ENCODE results near the gene EFCAB9.
A peak's percentile ranks its signal among the peaks of the same experiment; 100 is the strongest.

Gene EFCAB9

GRCh38 chr5:172166030-172166826 lies 27.7 kb upstream of the EFCAB9 start:
- DNase-seq (ENCODE audit: low spot score) = no peak

DNA sequence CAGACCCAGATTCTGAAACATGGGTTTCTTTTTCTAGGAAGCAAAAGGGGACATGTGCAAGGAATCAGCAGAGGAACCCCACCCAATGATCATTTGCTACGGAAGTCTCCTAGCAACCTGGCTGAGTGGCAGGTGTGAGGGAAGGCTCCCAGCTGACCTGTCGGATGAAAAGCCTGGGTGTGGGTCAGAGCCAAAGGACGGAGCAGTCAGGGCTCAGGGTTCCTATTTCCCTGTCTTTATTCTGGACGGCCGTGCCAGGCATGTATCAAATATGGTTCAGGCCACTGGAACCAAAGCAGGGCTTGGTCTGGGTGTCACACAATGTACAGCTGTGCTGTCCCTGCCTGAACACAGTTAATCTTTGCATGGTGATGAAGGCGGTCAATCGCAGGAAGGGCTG lies 26.1 kb upstream of the EFCAB9 start:
- DNase-seq (ENCODE audit: low spot score) = no peak

- no peak for DNase-seq (ENCODE audit: low spot score)
These were observed 25.7 kb upstream of the EFCAB9 start for GRCh38 chr5:172168311-172168710.

DNA sequence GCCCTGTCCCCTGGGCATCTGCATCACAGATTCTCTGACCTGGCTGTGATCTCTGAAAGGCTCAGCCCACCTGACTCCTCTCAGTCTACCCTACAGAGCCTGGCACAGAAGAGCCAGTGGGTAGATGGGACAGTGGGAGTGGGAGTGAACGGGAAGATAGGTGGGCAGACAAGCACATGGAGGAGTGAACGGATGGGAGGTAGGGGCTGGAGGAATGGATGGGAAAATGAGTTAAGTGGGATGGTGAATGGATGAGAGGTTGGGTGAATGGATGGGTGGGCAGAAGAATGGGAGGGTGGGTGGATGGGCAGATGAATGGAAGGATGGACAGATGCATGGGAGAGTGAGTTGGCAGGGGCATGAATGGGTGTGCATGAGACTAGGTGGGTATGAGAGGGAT lies 24.8 kb upstream of the EFCAB9 start:
- DNase-seq (ENCODE audit: low spot score) = no peak

GRCh38 chr5:172170251-172170701 lies 23.7 kb upstream of the EFCAB9 start:
- DNase-seq (ENCODE audit: low spot score) = no peak

DNA sequence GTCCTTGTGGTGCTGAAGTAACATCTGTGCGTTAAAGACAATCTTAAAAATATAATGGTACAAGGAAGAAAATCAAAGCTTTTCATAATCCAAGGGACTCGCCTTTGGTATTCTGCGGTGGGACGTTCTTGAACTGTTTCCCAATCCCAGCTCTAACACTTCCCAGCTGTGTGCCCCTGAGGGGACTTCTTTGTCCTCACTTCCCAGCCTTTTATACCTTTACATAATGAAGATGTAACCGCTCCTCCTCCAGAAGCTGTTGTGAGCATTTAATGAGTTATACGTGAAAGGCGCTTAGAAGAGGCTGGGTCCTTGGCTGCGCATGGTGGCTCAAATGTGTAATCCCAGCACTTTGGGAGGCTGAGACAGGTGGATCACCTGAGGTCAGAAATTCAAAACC lies 22.9 kb upstream of the EFCAB9 start:
- DNase-seq (ENCODE audit: low spot score) = no peak

GRCh38 chr5:172172912-172173563 lies 20.9 kb upstream of the EFCAB9 start:
- DNase-seq (ENCODE audit: low spot score) = peak; percentile 78

DNA sequence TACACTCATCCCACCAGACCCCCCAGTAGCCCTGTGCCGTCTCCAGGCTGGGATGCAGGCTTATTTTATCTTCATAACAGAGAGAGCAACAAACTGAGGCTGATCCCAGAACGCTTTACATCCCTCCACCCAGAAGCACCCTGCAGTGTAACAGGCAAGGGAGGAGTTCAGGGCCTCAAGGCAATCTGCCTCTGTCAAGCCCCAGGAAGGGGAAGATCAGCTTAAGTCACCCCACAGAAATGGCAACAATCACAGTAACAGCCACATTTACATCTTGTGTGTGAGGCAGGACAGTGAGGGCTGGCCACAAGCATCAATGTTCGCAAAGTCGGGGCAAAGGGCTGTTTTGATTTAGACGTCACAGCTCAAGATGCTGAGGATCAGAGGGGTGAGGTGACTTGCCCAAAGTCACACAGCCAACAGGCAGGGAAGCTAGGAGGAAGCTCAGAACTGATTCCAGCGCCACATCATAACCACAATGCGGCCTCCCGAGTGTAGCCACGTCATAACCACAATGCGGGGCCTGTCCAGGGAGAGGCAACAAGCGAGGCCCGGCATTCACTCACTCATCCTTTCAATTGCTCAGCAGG lies 20.3 kb upstream of the EFCAB9 start:
- DNase-seq (ENCODE audit: low spot score) = no peak

GRCh38 chr5:172175263-172175719 lies 18.7 kb upstream of the EFCAB9 start:
- DNase-seq (ENCODE audit: low spot score) = peak; percentile 38

DNA sequence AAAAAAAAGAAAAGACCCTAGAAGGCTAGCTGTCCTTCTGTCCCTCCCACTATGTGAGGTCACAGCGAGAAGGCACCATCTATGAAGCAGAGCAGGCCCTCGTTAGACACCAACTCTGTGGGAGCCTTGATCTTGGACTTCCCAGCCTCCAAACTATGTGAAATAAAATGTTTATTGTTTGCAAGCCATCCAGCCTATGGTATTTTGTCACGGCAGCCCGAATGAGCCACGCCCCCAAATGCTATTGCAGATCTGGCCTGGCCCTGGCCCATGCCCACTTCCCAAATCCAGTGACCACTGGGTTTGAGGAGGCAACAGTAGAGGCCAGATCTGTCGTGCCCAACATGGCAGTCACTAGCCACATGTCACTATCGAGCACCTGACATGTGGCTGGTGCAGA lies 16.8 kb upstream of the EFCAB9 start:
- no peak for DNase-seq (ENCODE audit: low spot score)

DNA sequence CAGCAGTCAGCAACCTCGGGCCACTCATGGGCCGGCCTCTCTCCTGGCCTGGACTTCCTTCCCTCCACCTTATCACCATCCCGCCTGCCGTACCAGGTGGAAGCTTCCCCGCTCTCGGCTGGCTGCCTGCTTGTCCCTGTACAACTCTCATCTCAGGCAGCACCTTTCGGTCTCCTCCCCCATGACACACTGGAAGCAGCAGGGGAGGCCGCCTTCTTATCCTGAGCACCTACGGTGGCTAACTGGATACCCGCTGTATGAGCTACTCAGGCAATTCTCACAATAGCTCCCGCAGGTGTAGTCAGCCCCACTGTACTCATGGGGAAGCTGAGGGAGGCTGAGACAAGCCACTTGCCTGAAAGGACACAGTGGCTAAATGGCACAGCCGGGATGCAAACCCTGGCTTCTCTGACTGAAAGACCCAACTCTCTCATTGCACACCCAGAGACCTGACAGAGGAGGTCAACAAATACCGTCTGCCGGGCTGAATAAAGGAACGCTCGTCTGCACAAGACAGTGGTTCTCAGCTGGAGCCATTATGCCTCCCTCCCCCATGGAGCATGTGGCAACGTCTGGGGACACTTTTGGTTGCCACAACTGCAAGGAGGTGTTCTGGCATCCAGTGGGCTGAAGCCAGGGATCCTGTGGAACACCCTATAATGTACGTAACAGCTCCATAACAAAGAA lies 15.5 kb upstream of the EFCAB9 start:
- DNase-seq (ENCODE audit: low spot score) = no peak

GRCh38 chr5:172178991-172179989 lies 14.7 kb upstream of the EFCAB9 start:
- no peak for DNase-seq (ENCODE audit: low spot score)

- no peak for DNase-seq (ENCODE audit: low spot score)
These were observed 13.0 kb upstream of the EFCAB9 start for GRCh38 chr5:172180936-172181335.

GRCh38 chr5:172182291-172182690 lies 11.7 kb upstream of the EFCAB9 start:
- no peak for DNase-seq (ENCODE audit: low spot score)

DNA sequence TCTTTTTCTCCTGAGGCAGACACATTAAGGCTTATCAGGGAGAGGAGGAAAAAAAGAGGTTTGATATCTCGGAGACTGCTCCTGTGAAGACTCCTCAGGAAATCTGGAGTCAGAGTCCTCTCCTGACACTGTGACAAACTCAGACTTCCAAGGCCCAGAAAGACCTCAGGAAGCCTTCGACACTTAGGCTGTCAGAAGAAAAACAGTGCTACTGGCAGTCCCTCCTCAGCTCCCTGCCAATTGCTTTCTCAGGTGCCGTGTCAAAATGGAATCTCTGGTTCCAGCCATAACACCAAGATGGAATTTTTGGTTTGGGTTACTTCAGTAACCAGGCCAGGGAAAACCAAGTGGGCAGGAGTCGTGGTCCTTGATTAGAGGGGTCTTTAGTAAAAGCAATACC lies 10.1 kb upstream of the EFCAB9 start:
- DNase-seq (ENCODE audit: low spot score) = no peak

DNA sequence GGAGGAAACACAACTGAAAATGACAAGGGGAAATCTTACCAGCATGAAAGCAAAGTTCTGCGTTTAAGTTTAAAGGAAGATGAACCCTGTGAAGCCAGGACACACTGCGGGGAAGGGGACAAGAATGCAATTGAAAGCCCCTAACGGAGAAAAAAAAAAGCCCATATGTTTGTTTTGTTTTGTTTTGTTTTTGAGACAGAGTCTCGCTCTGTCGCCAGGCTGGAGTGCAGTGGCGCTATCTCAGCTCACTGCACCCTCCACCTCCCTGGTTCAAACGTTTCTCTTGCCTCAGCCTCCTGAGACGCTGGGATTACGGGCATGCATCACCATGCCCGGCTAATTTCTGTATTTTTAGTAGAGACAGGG lies 8.9 kb upstream of the EFCAB9 start:
- DNase-seq (ENCODE audit: low spot score) = no peak

DNA sequence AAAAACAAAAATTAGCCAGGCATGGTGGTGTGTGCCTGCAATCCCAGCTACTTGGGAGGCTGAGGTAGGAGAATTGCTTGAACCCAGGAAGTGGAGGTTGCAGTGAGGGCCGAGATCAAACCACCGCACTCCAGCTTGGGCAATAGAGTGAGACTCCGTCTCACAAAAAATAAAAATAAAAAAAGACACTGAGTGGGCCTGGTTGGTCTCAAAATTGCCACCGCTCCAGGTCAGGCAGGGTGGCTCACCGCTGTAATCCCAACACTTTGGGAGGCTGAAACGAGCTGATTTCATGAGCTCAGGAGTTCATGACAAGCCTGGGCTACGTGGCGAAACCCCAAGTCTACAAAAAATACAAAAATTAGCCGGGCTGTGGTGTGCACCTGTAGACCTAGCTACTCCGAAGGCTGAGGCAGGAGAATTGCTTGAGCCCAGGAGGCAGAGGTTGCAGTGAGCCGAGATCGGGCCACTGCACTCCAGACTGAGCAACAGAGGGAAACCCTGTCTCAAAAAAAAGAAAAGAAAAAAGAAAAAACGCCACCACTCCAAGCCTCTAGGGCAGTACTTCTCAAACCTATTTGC lies 7.8 kb upstream of the EFCAB9 start:
- no peak for DNase-seq (ENCODE audit: low spot score)

- no peak for DNase-seq (ENCODE audit: low spot score)
These were observed 6.6 kb upstream of the EFCAB9 start for GRCh38 chr5:172187118-172188032.

DNA sequence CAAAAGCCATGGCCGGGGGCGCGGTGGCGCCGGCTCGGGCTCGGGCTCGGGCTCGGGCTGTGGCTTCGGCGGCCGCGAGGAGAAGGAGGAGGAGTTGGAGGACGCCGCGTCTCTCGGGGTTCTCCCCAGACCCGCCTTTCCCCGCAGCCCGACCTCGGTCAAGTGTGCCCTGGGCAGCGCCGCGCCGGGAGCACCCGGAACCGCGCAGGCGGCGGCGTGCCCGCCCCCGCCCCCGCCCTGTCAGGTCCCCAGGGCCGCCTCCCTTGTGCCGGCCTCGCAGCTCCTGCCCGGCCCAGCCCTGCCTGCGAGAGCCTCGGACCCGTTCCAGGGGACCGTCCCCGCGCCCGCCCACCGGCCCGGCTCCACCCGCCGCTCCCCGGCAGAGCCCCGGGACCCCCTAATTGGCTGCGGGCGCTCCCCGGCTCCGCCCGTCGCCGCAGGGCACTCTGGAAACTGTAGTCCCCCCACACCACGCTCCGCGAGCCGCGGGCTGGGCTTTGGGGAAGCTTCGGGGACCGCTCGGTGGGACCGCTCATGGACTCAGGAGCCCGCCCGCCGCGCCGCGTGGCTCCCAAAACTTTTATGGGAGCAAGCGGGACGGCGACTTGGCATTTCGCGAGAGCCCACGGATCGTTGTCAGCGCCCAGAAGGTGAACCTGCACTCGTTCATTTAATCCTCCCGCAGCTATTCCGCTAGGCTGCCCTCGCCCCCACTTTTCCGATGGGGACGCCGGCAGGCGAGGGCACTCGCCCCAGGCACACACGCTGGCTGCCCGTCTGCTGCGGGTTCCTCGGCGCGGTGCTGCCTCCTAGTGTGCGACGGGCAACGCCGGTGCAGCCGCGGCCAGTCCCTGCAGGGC lies 5.7 kb upstream of the EFCAB9 start, which contains the start of gene STK10:
Gene STK10, minus strand, starts transcription at position 192 of the 860 bp plus-strand sequence. Its CDS starts 182 bp downstream, at position 10.
- DNase-seq (ENCODE audit: low spot score) = peak; percentile 90
